GM13976 (cell line): ENCODE data around the gene TPRX2.
A peak's percentile ranks its signal among the peaks of the same experiment; 100 is the strongest.
"Not testable (repeated sequence)": the region's sequence is repeated elsewhere in the genome, so short reads cannot be mapped to it uniquely, and the experiment has no call there.

ENCODE experiments used
- DNase-seq: peaks from one replicate; pipeline ENCODE4 v3.0.0; 2012; ENCODE audit warnings: low spot score
- CTCF ChIP-seq: IDR thresholded peaks from 2 replicates; pipeline ENCODE4 v1.5.1; 2012; ENCODE audit warnings: borderline replicate concordance, mild to moderate bottlenecking; ENCODE audit not compliant: insufficient read depth; ENCODE audit errors: extremely low read depth, missing control alignments, control extremely low read depth
- in situ Hi-C: fragments of 300-500 bp; cut with MboI; formaldehyde crosslinking; loops from one replicate; pipeline ENCODE4 v1.12.0; 2022; ENCODE audit warnings: low sequenced_read_pairs, mixed read lengths, inconsistent platforms; ENCODE audit not compliant: unreplicated experiment

TPRX2 gene

GRCh38 chr19:47861630-47862029 is 2.6 kb downstream of the TPRX2 start:
- TF ChIP-seq CTCF: no peak
- in situ Hi-C loops: no loop called here
- no peak for DNase-seq

GRCh38 chr19:47863514-47863936 is 4.5 kb downstream of the TPRX2 start:
- peak; percentile 91 for TF ChIP-seq CTCF
- in situ Hi-C loops: no loop called here
- peak; percentile 91 for DNase-seq

- in situ Hi-C loops: no loop called here
- TF ChIP-seq CTCF: no peak
- DNase-seq: no peak
These were observed 6.1 kb downstream of the TPRX2 start for GRCh38 chr19:47865166-47865565.

- DNase-seq: no peak
- TF ChIP-seq CTCF: no peak
- in situ Hi-C loops: no loop called here
These were observed 19.9 kb downstream of the TPRX2 start for GRCh38 chr19:47878906-47879305.

- DNase-seq, in situ Hi-C loops: not testable (repeated sequence)
These were observed 20.4 kb downstream of the TPRX2 start for GRCh38 chr19:47879385-47879784.

- no peak for TF ChIP-seq CTCF
- no peak for DNase-seq
- in situ Hi-C loops: no loop called here
These were observed 22.7 kb downstream of the TPRX2 start for GRCh38 chr19:47881757-47882156.

- no peak for DNase-seq
- in situ Hi-C loops: no loop called here
These were observed 23.9 kb downstream of the TPRX2 start for GRCh38 chr19:47882890-47883289.

More at GRCh38 chr19:47882890-47883289, 23.9 kb downstream of the TPRX2 start:
- no peak for TF ChIP-seq CTCF
